ENCODE results near the gene FLT1.

FLT1 gene

DNA sequence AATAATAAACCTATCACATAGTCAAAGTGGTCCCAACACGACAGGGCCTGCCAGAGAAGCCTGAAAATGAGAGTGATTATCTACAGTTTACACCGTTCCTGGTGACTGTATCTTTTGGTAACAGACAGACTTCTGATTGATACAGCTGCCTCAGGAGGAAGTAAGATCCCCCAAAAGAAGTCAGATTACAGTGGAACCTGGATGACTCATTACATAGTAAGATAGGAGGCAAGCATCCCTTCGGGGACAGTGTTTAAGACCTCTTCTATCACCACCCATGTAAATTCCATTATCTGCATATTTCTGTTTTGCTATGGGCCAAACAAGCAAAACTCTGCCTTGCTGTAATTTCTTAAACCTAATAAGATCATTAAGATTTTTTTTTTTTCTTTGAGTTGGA lies 44.0 kb upstream of the FLT1 start:
- TF ChIP-seq, protein P1, sequence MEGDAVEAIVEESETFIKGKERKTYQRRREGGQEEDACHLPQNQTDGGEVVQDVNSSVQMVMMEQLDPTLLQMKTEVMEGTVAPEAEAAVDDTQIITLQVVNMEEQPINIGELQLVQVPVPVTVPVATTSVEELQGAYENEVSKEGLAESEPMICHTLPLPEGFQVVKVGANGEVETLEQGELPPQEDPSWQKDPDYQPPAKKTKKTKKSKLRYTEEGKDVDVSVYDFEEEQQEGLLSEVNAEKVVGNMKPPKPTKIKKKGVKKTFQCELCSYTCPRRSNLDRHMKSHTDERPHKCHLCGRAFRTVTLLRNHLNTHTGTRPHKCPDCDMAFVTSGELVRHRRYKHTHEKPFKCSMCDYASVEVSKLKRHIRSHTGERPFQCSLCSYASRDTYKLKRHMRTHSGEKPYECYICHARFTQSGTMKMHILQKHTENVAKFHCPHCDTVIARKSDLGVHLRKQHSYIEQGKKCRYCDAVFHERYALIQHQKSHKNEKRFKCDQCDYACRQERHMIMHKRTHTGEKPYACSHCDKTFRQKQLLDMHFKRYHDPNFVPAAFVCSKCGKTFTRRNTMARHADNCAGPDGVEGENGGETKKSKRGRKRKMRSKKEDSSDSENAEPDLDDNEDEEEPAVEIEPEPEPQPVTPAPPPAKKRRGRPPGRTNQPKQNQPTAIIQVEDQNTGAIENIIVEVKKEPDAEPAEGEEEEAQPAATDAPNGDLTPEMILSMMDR (conservative IDR thresholded peaks at IDR 0.05; ENCODE audit: low read depth, low read length): no peak
- H3K4me3 ChIP-seq (ENCODE audit: low read length): no peak overlapping the region
- DNase-seq (ENCODE audit: low read depth): no peak

DNA sequence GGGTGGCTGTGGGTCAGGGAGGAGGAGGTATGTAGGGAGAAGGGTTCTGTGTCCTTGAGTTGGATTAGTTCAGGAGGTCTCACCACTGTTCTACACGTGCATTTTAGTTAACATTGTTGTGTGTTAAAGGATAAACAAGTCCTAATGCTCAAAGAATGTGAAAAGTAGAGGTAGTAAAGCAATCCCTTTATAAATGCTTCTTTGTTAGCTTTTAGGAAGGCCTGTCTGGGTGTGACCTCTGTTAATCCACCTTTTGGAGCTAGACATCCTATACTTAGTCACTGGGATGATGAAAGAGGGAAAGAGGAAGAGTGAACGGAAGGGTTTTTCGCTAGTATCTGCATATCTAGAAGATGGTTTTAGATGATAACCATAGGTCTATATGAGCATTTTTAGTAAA lies 42.2 kb upstream of the FLT1 start:
- TF ChIP-seq, protein P1 (conservative IDR thresholded peaks at IDR 0.05; ENCODE audit: low read depth, low read length): no peak
- H3K4me3 ChIP-seq (ENCODE audit: low read length): no peak overlapping the region
- DNase-seq (ENCODE audit: low read depth): no peak

DNA sequence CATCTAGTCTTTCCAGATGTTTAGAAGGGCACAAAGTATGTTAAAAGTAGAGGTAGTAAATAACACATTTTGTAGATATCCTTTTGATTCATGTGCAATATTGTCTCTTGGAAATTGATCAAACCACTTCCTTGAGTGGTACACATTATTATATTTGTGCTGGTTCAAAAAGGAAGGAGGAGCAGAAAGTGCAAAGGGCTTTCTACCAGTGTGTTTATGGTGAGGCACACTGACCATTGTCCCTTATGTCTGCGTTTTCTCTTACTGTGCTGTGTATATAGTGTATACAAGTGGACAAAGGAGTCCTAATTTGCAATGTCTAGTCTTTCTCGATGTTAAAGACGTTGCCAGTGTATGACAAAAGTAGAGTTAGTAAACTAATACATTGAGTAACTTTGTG lies 41.4 kb upstream of the FLT1 start:
- TF ChIP-seq, protein P1 (conservative IDR thresholded peaks at IDR 0.05; ENCODE audit: low read depth, low read length): no peak
- DNase-seq (ENCODE audit: low read depth): no peak
- no peak overlapping the region for H3K4me3 ChIP-seq (ENCODE audit: low read length)

DNA sequence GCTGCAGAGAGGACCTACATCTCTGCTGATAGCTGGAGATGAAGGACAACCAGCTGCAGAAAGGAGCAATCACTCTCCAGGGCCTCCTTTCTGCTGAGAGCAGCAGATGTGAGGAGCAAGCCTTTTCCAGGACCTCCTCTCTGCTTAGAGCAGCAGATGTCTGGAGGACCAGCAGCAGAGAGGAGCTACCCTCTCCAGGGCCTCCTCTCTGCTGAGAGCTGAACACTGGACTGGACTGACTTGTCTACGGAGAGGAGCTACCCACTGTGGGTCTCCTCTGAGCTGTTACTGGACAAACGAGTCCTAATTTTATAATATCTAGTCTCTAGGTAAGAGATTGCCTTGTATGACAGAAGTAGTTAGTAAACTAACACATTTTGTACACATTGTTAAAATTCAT lies 40.8 kb upstream of the FLT1 start:
- H3K4me3 ChIP-seq (ENCODE audit: low read length): no peak overlapping the region
- TF ChIP-seq, protein P1 (conservative IDR thresholded peaks at IDR 0.05; ENCODE audit: low read depth, low read length): no peak
- no peak for DNase-seq (ENCODE audit: low read depth)

DNA sequence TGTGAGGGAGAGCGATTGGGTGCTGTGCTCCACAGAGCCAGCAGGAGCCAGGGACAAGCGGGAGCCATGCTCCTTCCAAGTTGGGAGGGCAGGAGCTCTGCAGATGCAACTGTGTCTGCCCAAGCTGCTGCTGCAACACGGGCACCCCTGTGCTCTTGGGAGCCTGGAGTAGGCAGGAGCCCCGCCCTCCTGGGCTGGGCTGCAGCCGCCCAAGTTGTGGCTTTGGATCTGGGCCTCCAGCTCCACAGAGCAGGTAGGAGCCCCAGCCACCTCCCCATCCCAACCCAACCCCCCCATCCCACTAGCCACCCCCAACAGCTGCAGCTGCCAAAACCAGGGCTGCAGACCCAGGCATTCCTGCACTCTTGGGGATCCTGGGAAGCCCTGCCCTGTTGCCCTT lies 39.9 kb upstream of the FLT1 start:
- TF ChIP-seq, protein P1 (conservative IDR thresholded peaks at IDR 0.05; ENCODE audit: low read depth, low read length): no peak
- no peak overlapping the region for H3K4me3 ChIP-seq (ENCODE audit: low read length)
- DNase-seq (ENCODE audit: low read depth): no peak

DNA sequence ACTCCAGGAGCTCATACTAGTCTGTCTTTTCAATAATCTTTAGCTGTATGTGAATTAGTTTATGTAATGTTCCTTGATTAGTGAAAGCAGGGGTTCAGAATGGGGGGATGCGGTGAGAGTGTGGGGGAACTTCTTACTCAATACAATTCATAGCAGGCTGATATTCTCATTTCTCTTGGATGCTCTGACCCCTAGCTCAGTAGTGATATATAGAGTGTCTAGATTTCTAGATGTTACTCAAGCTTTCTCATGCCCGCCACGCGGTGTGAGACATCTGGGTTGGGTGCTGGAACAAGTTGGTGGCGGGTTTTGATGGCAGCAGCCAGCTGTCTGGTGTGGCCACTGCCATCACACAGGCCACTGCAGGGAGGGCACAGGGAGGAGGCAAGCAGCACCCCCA lies 39.3 kb upstream of the FLT1 start:
- TF ChIP-seq, protein P1 (conservative IDR thresholded peaks at IDR 0.05; ENCODE audit: low read depth, low read length): no peak
- DNase-seq (ENCODE audit: low read depth): no peak
- H3K4me3 ChIP-seq (ENCODE audit: low read length): no peak overlapping the region

DNA sequence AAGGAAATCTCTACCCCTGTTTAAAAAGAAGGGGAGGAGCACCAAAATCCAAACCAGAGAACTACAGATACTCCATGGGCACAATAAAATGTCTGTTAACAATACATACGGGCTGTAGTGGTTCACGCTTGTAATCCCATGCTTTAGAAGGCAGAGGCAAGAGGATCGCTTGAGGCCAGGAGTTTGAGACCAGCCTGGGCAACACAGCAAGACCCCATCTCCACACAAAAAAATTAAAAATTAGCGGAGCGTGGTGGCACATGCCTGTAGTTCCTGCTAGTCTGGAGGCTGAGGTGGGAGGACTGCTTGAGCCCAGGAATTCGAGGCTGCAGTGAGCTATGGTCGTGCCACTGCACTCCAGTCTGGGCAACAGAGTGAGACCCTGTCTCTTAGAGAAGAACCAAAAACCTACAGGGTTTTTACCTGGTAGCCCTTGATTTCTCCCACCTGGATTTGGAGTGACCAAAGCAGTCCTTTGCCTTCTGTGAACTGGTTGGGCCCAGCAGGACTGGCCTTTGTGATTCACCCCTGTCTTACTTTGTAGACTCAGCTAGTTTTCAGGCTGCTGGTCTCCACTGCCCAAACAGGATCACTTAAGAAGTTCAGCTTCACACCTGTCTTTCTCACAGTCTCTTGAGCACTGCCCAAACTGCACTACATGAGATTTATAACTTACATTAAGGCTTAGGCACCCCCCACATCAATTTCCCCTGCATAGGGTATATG lies 38.7 kb upstream of the FLT1 start:
- no peak for DNase-seq (ENCODE audit: low read depth)
- TF ChIP-seq, protein P1 (conservative IDR thresholded peaks at IDR 0.05; ENCODE audit: low read depth, low read length): no peak
- no peak overlapping the region for H3K4me3 ChIP-seq (ENCODE audit: low read length)
